NB4 (cell line): ENCODE data around the gene TTC34.

Experiments used
- MYC ChIP-seq: IDR thresholded peaks from 2 replicates; pipeline ENCODE4 v1.6.1; 2011; ENCODE audit warnings: low read depth, low read length
- POLR2A ChIP-seq: IDR thresholded peaks from 2 replicates; pipeline ENCODE4 v1.6.1; 2011; ENCODE audit warnings: mild to moderate bottlenecking; ENCODE audit not compliant: insufficient read length; ENCODE audit errors: extremely low read depth
- TF ChIP-seq, protein P1 (sequence below): IDR thresholded peaks from one replicate; pipeline ENCODE4 v1.5.1; 2012; ENCODE audit warnings: low read depth, low read length
- TF ChIP-seq, protein P2 (sequence below): IDR thresholded peaks from 2 replicates; pipeline ENCODE4 v1.6.1; 2011; ENCODE audit warnings: low read depth, low read length

DNA sequence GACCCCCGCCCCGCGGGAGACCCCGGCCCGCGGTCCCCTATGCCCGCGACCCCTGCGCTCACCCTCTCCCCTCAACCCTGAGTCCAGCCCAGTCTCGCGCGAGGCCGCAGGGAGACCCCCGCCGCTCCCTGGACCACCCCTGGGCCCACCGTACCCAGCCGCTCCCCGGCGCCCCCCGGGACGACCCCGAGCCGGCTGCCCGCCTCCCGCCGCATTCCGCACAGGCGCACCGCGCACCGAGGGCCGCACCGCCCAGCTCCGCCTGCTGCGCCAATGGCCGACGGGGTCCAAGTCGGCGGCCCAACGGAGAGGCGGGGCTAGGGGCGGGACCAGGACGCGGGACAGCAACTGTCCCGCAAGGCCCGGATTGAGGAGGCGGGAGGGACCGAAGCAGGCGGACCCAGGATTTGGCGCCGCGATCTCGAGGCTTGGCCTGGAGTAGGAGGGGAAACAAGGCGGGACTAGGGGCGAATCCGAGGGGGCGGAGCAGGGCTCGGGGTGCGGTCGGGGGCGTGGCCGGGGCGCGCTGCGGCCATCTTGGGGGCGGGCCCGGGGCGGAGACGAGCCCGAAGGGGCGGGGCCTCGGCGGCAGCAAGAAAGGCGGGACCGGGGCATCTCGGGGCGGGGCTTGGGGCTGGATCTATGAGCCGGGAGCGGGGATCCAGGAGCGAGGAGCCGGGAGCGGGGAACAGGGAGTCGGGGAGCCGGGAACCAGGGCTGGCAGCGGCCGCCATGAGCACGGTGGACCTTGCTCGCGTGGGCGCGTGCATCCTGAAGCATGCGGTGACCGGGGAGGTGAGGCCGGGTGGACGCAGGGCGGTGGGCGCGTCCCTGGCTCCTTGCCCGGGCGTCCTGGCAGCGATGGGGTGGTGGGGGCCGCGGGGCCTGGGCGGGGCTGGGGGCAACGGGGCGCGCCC, 215.1 kb downstream of the TTC34 start, which contains the start of gene PRXL2B:
- TF ChIP-seq POLR2A (peak; percentile 59), MYC (no peak)
- TF ChIP-seq, protein P1, sequence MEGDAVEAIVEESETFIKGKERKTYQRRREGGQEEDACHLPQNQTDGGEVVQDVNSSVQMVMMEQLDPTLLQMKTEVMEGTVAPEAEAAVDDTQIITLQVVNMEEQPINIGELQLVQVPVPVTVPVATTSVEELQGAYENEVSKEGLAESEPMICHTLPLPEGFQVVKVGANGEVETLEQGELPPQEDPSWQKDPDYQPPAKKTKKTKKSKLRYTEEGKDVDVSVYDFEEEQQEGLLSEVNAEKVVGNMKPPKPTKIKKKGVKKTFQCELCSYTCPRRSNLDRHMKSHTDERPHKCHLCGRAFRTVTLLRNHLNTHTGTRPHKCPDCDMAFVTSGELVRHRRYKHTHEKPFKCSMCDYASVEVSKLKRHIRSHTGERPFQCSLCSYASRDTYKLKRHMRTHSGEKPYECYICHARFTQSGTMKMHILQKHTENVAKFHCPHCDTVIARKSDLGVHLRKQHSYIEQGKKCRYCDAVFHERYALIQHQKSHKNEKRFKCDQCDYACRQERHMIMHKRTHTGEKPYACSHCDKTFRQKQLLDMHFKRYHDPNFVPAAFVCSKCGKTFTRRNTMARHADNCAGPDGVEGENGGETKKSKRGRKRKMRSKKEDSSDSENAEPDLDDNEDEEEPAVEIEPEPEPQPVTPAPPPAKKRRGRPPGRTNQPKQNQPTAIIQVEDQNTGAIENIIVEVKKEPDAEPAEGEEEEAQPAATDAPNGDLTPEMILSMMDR = no peak
- TF ChIP-seq, protein P2, sequence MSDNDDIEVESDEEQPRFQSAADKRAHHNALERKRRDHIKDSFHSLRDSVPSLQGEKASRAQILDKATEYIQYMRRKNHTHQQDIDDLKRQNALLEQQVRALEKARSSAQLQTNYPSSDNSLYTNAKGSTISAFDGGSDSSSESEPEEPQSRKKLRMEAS = peak; percentile 36
